ENCODE results near the gene TTC39B.

DNA sequence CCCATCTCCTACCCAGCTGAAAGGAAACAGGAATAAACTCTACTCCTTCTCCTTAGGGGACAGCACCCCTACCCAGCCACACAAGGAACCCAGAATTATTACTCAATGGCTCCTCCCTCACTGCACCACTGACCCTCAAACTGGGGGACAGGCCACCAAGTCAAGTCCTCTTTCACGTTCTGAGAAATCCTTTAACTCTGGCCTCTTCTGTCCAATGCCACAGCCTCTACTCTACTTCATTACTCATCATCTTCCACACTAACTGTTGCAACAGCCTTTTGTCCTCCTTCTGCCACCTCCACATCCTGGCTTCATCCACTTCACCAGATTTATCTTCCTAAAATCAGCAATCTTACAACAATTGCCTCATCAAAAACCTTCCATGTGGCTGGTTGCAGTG lies 6.8 kb downstream of the TTC39B start:
- TF ChIP-seq, protein P1, sequence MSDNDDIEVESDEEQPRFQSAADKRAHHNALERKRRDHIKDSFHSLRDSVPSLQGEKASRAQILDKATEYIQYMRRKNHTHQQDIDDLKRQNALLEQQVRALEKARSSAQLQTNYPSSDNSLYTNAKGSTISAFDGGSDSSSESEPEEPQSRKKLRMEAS (IDR thresholded peaks at IDR 0.05): no peak
- TF ChIP-seq, protein P2, sequence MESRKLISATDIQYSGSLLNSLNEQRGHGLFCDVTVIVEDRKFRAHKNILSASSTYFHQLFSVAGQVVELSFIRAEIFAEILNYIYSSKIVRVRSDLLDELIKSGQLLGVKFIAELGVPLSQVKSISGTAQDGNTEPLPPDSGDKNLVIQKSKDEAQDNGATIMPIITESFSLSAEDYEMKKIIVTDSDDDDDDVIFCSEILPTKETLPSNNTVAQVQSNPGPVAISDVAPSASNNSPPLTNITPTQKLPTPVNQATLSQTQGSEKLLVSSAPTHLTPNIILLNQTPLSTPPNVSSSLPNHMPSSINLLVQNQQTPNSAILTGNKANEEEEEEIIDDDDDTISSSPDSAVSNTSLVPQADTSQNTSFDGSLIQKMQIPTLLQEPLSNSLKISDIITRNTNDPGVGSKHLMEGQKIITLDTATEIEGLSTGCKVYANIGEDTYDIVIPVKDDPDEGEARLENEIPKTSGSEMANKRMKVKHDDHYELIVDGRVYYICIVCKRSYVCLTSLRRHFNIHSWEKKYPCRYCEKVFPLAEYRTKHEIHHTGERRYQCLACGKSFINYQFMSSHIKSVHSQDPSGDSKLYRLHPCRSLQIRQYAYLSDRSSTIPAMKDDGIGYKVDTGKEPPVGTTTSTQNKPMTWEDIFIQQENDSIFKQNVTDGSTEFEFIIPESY (IDR thresholded peaks at IDR 0.05): no peak
- TF ChIP-seq, protein P3, sequence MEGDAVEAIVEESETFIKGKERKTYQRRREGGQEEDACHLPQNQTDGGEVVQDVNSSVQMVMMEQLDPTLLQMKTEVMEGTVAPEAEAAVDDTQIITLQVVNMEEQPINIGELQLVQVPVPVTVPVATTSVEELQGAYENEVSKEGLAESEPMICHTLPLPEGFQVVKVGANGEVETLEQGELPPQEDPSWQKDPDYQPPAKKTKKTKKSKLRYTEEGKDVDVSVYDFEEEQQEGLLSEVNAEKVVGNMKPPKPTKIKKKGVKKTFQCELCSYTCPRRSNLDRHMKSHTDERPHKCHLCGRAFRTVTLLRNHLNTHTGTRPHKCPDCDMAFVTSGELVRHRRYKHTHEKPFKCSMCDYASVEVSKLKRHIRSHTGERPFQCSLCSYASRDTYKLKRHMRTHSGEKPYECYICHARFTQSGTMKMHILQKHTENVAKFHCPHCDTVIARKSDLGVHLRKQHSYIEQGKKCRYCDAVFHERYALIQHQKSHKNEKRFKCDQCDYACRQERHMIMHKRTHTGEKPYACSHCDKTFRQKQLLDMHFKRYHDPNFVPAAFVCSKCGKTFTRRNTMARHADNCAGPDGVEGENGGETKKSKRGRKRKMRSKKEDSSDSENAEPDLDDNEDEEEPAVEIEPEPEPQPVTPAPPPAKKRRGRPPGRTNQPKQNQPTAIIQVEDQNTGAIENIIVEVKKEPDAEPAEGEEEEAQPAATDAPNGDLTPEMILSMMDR (IDR thresholded peaks at IDR 0.05; ENCODE audit: low read depth, low read length, missing input control): no peak
- no peak for TF ChIP-seq YY1 (IDR thresholded peaks at IDR 0.05)
- no peak for TF ChIP-seq GABPA (IDR thresholded peaks at IDR 0.05 in 1 of 2, conservative IDR thresholded peaks at IDR 0.05 in 1 of 2)
- TF ChIP-seq JUND (IDR thresholded peaks at IDR 0.05): no peak
- no peak for TF ChIP-seq TAF1 (conservative IDR thresholded peaks at IDR 0.05)
- no peak for TF ChIP-seq EGR1 (IDR thresholded peaks at IDR 0.05; ENCODE audit: low read depth in 2 of 2)
- no peak for TF ChIP-seq RXRA (IDR thresholded peaks at IDR 0.05)
- TF ChIP-seq, protein P4, sequence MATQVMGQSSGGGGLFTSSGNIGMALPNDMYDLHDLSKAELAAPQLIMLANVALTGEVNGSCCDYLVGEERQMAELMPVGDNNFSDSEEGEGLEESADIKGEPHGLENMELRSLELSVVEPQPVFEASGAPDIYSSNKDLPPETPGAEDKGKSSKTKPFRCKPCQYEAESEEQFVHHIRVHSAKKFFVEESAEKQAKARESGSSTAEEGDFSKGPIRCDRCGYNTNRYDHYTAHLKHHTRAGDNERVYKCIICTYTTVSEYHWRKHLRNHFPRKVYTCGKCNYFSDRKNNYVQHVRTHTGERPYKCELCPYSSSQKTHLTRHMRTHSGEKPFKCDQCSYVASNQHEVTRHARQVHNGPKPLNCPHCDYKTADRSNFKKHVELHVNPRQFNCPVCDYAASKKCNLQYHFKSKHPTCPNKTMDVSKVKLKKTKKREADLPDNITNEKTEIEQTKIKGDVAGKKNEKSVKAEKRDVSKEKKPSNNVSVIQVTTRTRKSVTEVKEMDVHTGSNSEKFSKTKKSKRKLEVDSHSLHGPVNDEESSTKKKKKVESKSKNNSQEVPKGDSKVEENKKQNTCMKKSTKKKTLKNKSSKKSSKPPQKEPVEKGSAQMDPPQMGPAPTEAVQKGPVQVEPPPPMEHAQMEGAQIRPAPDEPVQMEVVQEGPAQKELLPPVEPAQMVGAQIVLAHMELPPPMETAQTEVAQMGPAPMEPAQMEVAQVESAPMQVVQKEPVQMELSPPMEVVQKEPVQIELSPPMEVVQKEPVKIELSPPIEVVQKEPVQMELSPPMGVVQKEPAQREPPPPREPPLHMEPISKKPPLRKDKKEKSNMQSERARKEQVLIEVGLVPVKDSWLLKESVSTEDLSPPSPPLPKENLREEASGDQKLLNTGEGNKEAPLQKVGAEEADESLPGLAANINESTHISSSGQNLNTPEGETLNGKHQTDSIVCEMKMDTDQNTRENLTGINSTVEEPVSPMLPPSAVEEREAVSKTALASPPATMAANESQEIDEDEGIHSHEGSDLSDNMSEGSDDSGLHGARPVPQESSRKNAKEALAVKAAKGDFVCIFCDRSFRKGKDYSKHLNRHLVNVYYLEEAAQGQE (IDR thresholded peaks at IDR 0.05): no peak
- TF ChIP-seq SP1 (IDR thresholded peaks at IDR 0.05): no peak
- no peak for TF ChIP-seq FOXA1 (IDR thresholded peaks at IDR 0.05)
- no peak for TF ChIP-seq NR2F2 (IDR thresholded peaks at IDR 0.05)
- TF ChIP-seq, protein P5, sequence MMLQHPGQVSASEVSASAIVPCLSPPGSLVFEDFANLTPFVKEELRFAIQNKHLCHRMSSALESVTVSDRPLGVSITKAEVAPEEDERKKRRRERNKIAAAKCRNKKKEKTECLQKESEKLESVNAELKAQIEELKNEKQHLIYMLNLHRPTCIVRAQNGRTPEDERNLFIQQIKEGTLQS (IDR thresholded peaks at IDR 0.05): no peak
